GM18499 (cell line): Measurements from ENCODE around the gene MLYCD.

ENCODE experiments used
- ATAC-seq: cut with Tn5 transposase; IDR thresholded peaks from one replicate; pipeline ENCODE4 v1.9.1; 2021; ENCODE audit warnings: moderate number of reproducible peaks; ENCODE audit not compliant: insufficient read depth, unreplicated experiment

MLYCD gene

GRCh38 chr16:83924686-83925085 is 25.8 kb downstream of the MLYCD start:
- no peak for ATAC-seq

- ATAC-seq: no peak
Observed at GRCh38 chr16:83925095-83925905, 26.4 kb downstream of the MLYCD start.

- ATAC-seq: no peak
Observed at GRCh38 chr16:83925957-83926725, 27.2 kb downstream of the MLYCD start.

- no peak for ATAC-seq
Observed at GRCh38 chr16:83926726-83927397, 27.9 kb downstream of the MLYCD start.

GRCh38 chr16:83928341-83929055 is 29.6 kb downstream of the MLYCD start:
- ATAC-seq: no peak

- ATAC-seq: no peak
Observed at GRCh38 chr16:83929811-83930555, 31.1 kb downstream of the MLYCD start.

GRCh38 chr16:83930730-83931500 is 32.0 kb downstream of the MLYCD start:
- no peak for ATAC-seq

GRCh38 chr16:83931556-83931955 is 32.6 kb downstream of the MLYCD start:
- no peak for ATAC-seq

- ATAC-seq: no peak
Observed at GRCh38 chr16:83932304-83932703, 33.4 kb downstream of the MLYCD start.

GRCh38 chr16:83932955-83933673 is 34.2 kb downstream of the MLYCD start:
- no peak for ATAC-seq

GRCh38 chr16:83933885-83934683 is 35.2 kb downstream of the MLYCD start:
- no peak for ATAC-seq

GRCh38 chr16:83934684-83934977 is 35.7 kb downstream of the MLYCD start:
- ATAC-seq: no peak

GRCh38 chr16:83935005-83935857 is 36.3 kb downstream of the MLYCD start:
- ATAC-seq: no peak

GRCh38 chr16:83935858-83936255 is 36.9 kb downstream of the MLYCD start:
- no peak for ATAC-seq

- ATAC-seq: no peak
Observed at GRCh38 chr16:83936581-83937165, 37.8 kb downstream of the MLYCD start.

- no peak for ATAC-seq
Observed at GRCh38 chr16:83937267-83937666, 38.4 kb downstream of the MLYCD start.
